B cell (primary cell): ENCODE measurements around the gene MAN1B1. TPM values are rescaled to one million over a fixed set of nuclear protein-coding genes. Genes with fewer than 3 reads are reported as not detected.

ENCODE experiments used
- ATAC-seq: fragments of 200-7000 bp; cut with Tn5 transposase; one replicate; pipeline ENCODE4 v1.10.0; 2021; ENCODE audit warnings: low read depth, mild to moderate bottlenecking, moderate number of reproducible peaks, moderate library complexity
- CTCF ChIA-PET: fragments of 350-600 bp; sonication (Branson Sonifier 250); formaldehyde crosslinking; loops from one replicate; lab custom pipeline; 2021; ENCODE audit warnings: antibody characterized with exemption, inconsistent platforms; lab: Charles Lee
- POLR2A ChIA-PET: fragments of 350-600 bp; sonication (Branson Sonifier 250); formaldehyde crosslinking; loops from one replicate; lab custom pipeline; 2021; ENCODE audit warnings: antibody characterized with exemption; lab: Charles Lee
- DNase-seq: peaks from one replicate; pipeline ENCODE4 v3.0.0; 2013
- H2AFZ ChIP-seq: 2 replicates; pipeline ENCODE4 v1.6.1; 2012; ENCODE audit warnings: mild to moderate bottlenecking, low read depth, low read length; ENCODE audit not compliant: insufficient read depth, poor library complexity, severe bottlenecking
- H3K27ac ChIP-seq, 2 donors: 1 replicate in 1 of 2; 2 replicates in 1 of 2; pipeline ENCODE4 v1.5.1; 2012 to 2013; ENCODE audit warnings: low read length in 2 of 2, mild to moderate bottlenecking in 2 of 2, moderate library complexity in 1 of 2
- H3K27me3 ChIP-seq, 4 experiments: fragments of 200-600 bp in 1 of 4; sonication (generic) in 1 of 4; replicated peaks in 1 of 4; 1 replicate in 2 of 4; 2 replicates in 2 of 4; pipeline versions ENCODE4 v1.6.1 to v1.7.0; 2013 to 2016; ENCODE audit warnings: low read length in 3 of 4, mild to moderate bottlenecking in 2 of 4, mixed read lengths in 1 of 4, moderate library complexity in 1 of 4; ENCODE audit not compliant: insufficient read depth in 4 of 4, control insufficient read depth in 3 of 4; ENCODE audit errors: control extremely low read depth in 1 of 4
- H3K36me3 ChIP-seq, 2 experiments: replicated peaks in 1 of 2; 1 replicate in 1 of 2; 2 replicates in 1 of 2; pipeline versions ENCODE4 v1.6.1 to v1.7.1; 2013; ENCODE audit warnings: low read length in 1 of 2; ENCODE audit not compliant: insufficient read depth in 2 of 2, control insufficient read depth in 1 of 2; ENCODE audit errors: control extremely low read depth in 1 of 2, extremely low read depth in 1 of 2
- H3K4me1 ChIP-seq, 2 donors: fragments of 200-600 bp in 1 of 2; sonication (generic) in 1 of 2; 1 replicate in 1 of 2; 2 replicates in 1 of 2; pipeline versions ENCODE4 v1.5.1 to v1.6.1; 2013 to 2017; ENCODE audit warnings: low read length in 2 of 2; ENCODE audit not compliant: control insufficient read depth in 2 of 2, insufficient read depth in 2 of 2
- H3K4me2 ChIP-seq: replicated peaks from 2 replicates; pipeline ENCODE3; 2012; ENCODE audit warnings: mild to moderate bottlenecking, low read depth, low read length; ENCODE audit not compliant: poor library complexity, severe bottlenecking
- H3K4me3 ChIP-seq, 5 experiments: fragments of 200-600 bp in 1 of 5; sonication (generic) in 1 of 5; 1 replicate in 3 of 5; 2 replicates in 2 of 5; pipeline versions ENCODE4 v1.5.1 to v1.7.0; 2011 to 2016; ENCODE audit warnings: low read length in 4 of 5, mild to moderate bottlenecking in 4 of 5, low read depth in 2 of 5, control low read depth in 1 of 5, moderate library complexity in 1 of 5; ENCODE audit not compliant: insufficient read depth in 1 of 5; ENCODE audit errors: control extremely low read depth in 1 of 5, extremely low read depth in 1 of 5
- H3K79me2 ChIP-seq: fragments of 200-600 bp; sonication (generic); one replicate; pipeline ENCODE4 v1.6.0; 2016; ENCODE audit warnings: low read length; ENCODE audit not compliant: control insufficient read depth, insufficient read depth
- H3K9ac ChIP-seq: fragments of 200-600 bp; sonication (generic); 2 replicates; pipeline ENCODE4 v1.6.1; 2017; ENCODE audit warnings: mild to moderate bottlenecking, low read length, moderate library complexity
- H3K9me3 ChIP-seq, 3 donors: one replicate each; pipeline versions ENCODE4 v1.6.1 to v1.7.1; 2013; ENCODE audit warnings: low read length in 2 of 3; ENCODE audit not compliant: control insufficient read depth in 2 of 3, insufficient read depth in 1 of 3; ENCODE audit errors: control extremely low read depth in 1 of 3
- H4K20me1 ChIP-seq: 2 replicates; pipeline ENCODE4 v1.6.0; 2012; ENCODE audit warnings: mild to moderate bottlenecking, low read length; ENCODE audit not compliant: insufficient read depth, control insufficient read depth, poor library complexity, severe bottlenecking
- H3K27ac Mint-ChIP-seq: one replicate; pipeline ENCODE4 v1.8.0; 2021; ENCODE audit warnings: mixed read lengths
- H3K27me3 Mint-ChIP-seq: one replicate; pipeline ENCODE4 v1.8.0; 2021; ENCODE audit warnings: mixed read lengths
- H3K4me1 Mint-ChIP-seq: one replicate; pipeline ENCODE4 v1.8.0; 2021; ENCODE audit warnings: mixed read lengths
- H3K4me3 Mint-ChIP-seq: one replicate; pipeline ENCODE4 v1.8.0; 2021; ENCODE audit warnings: mixed read lengths
- H3K9me3 Mint-ChIP-seq: one replicate; pipeline ENCODE4 v1.8.0; 2022; ENCODE audit warnings: mixed read lengths; ENCODE audit not compliant: insufficient read depth
- CTCF ChIP-seq: fragments of 200-600 bp; IDR thresholded peaks from one replicate; pipeline ENCODE4 v1.8.0; 2022; ENCODE audit warnings: antibody characterized with exemption, mild to moderate bottlenecking
- EZH2 ChIP-seq: IDR thresholded peaks from 2 replicates; pipeline ENCODE4 v1.6.1; 2012; ENCODE audit warnings: borderline replicate concordance, low read depth, mild to moderate bottlenecking, moderate library complexity, low read length; ENCODE audit not compliant: insufficient read depth, poor library complexity, severe bottlenecking
- WGBS: methylation state at CpG from one replicate; pipeline ENCODE4 v1.1.5; 2013; ENCODE audit warnings: missing lambda C conversion rate; ENCODE audit not compliant: insufficient coverage; 5-methylcytosine and 5-hydroxymethylcytosine counted together
- intact Hi-C: fragments of 100-400 bp; cut with micrococcal nuclease; formaldehyde crosslinking; loops from one replicate; pipeline ENCODE4 v1.10.0; 2022
- polyA plus RNA-seq: library from polyadenylated mRNA; depleted of rRNA; stranded (reverse); fragments of >200 nt; gene quantifications from 2 replicates; pipeline ENCODE4 v1.2.3, GENCODE V29; 2012
- total RNA-seq, 2 donors: library from RNA; stranded (reverse); fragments of 120-200 nt in 1 of 2; gene quantifications; 1 replicate in 1 of 2; 2 replicates in 1 of 2; pipeline versions ENCODE4 v1.2.3 to v1.2.4, GENCODE V29; 2013 to 2022

Gene MAN1B1
- total and polyA plus RNA-seq, 2 donors (not counting 1 experiment from before 2014, with no cell fraction given) = 47.0 to 68.4 TPM

DNA sequence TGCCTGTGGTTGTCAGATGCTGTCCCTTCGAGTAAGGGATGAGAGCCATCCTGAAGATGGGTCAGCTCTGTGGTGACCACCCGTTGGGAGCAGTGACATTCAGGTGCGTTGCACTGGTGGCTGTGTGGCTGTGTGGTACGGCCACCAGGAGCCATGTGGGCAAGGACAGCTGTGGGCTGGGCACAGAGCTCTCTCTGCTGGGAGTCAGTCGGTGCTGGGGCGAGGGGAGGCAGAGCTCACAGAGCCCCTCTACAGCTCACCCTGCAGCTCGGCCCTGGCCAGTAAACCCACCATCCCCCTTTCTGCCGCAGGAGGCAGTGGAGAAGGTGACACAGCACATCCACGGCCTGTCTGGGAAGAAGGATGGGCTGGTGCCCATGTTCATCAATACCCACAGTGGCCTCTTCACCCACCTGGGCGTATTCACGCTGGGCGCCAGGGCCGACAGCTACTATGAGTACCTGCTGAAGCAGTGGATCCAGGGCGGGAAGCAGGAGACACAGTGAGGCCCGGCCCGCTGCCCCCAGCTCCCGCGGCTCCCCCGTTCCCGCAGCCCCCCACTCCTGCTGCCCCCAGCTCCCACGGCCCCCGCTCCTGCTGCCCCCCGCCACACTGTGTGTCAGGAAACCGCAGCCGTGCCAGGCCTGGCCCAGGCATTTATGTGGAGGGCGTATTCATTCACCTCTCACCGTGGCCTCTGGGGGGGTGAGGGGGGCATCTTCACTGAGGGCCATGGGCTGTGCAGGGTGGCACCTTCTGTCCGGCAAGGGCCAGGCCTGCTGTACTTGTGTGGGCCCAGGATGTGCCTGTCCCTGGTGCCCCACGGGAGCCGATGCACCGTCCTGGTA is 19.3 kb downstream of the MAN1B1 start:
- Histone ChIP-seq H3K9ac (no peak overlapping the region), H4K20me1 (peaks cover 8% of the 10 kb centered on the region), H3K4me1 (no peaks in the 10 kb centered on the region), H2AFZ (no peak overlapping the region), H3K79me2 (peaks cover 11% of the 10 kb centered on the region), H3K36me3 (peaks cover 0 to 84% of the 10 kb centered on the region in 2 experiments), H3K4me3 (no peak overlapping the region), H3K27me3 (no peaks in the 10 kb centered on the region), H3K27ac (no peak overlapping the region), H3K9me3 (no peaks in the 10 kb centered on the region), H3K4me2 (no peak overlapping the region)
- Mint-ChIP-seq H3K4me1 (peaks cover 2% of the 10 kb centered on the region), H3K27ac (no peak overlapping the region), H3K27me3 (no peaks in the 10 kb centered on the region), H3K9me3 (no peaks in the 10 kb centered on the region), H3K4me3 (no peak overlapping the region)
- CTCF ChIA-PET = interaction anchor here (1.7 to 2.1 kb wide), 2 partner anchors 11 to 130 kb away, joined by 4 to 7 read pairs; no protein-coding TSS in a partner anchor
- DNase-seq = no peak
- WGBS = 96% methylated on average over 24 of the region's 31 CpGs
- POLR2A ChIA-PET = no interaction called here
- intact Hi-C loops = no loop called here
- no peak for TF ChIP-seq CTCF
- TF ChIP-seq EZH2 = no peak
- no peak for ATAC-seq

DNA sequence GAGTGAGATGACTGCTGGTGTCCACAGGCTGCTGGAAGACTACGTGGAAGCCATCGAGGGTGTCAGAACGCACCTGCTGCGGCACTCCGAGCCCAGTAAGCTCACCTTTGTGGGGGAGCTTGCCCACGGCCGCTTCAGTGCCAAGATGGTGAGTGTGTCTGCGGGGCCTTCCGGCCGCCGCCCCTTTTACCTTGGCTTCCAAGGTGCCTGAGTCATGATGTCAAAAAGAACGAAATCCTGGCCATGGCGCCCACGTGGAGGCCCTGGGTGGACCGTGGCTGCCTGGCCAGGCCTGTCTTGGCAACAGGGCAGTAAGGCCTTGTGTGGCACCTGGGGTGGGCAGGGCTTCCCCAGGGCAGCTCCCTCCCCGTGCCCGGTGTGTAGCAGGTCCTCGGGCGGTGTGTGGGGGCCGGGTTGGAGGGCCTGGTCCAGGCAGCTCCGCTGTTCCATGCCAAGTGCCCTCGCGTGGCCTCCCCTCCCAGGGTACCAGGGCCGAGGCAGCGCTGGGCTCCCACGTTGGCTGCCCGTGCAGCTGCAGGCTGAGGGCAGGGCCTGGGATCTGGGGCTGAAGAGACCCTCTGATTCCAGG is 20.0 kb downstream of the MAN1B1 start:
- POLR2A ChIA-PET = no interaction called here
- peaks cover 2% of the 10 kb centered on the region for H3K4me1 Mint-ChIP-seq
- Histone ChIP-seq H3K4me3 (no peak overlapping the region), H3K27ac (no peak overlapping the region), H3K79me2 (peaks cover 11% of the 10 kb centered on the region), H3K9ac (no peak overlapping the region), H3K4me1 (no peaks in the 10 kb centered on the region), H3K9me3 (no peaks in the 10 kb centered on the region), H2AFZ (no peak overlapping the region), H3K27me3 (no peaks in the 10 kb centered on the region), H3K36me3 (peaks cover 0 to 83% of the 10 kb centered on the region in 2 experiments), H4K20me1 (peaks cover 8% of the 10 kb centered on the region), H3K4me2 (no peak overlapping the region)
- DNase-seq = no peak
- WGBS = 97% methylated on average over 27 of the region's 27 CpGs
- H3K27me3 Mint-ChIP-seq = no peaks in the 10 kb centered on the region
- no peak for ATAC-seq
- CTCF ChIA-PET = interaction anchor here (0.7 kb wide), 1 partner anchor 12 kb away, joined by 3 read pairs; no protein-coding TSS in a partner anchor
- H3K27ac Mint-ChIP-seq = no peak overlapping the region
- no peaks in the 10 kb centered on the region for H3K9me3 Mint-ChIP-seq
- no peak overlapping the region for H3K4me3 Mint-ChIP-seq
- intact Hi-C loops = no loop called here
- TF ChIP-seq EZH2 = no peak
- no peak for TF ChIP-seq CTCF
